GM23248 (cell line): ENCODE data around the gene MAP2. TPM values are rescaled to one million over a fixed set of nuclear protein-coding genes. Genes with fewer than 3 reads are reported as not detected.

Experiments
- DNase-seq: peaks from one replicate; pipeline ENCODE4 v3.0.0-alpha.2; 2015
- H2AFZ ChIP-seq: fragments of 200-600 bp; sonication (generic); 2 replicates; pipeline ENCODE4 v1.6.1; 2016; ENCODE audit warnings: antibody characterized with exemption
- H3F3A ChIP-seq: fragments of 200-600 bp; sonication (generic); 2 replicates; pipeline ENCODE4 v1.6.1; 2016; ENCODE audit warnings: mild to moderate bottlenecking, antibody characterized with exemption, mixed run types; ENCODE audit not compliant: insufficient read depth
- H3K27ac ChIP-seq: fragments of 200-600 bp; sonication (generic); 2 replicates; pipeline ENCODE4 v1.5.1; 2016; ENCODE audit warnings: mild to moderate bottlenecking
- H3K27me3 ChIP-seq: fragments of 200-600 bp; sonication (generic); replicated peaks from 2 replicates; pipeline ENCODE4 v1.6.1; 2016; ENCODE audit warnings: mild to moderate bottlenecking; ENCODE audit not compliant: insufficient read depth
- H3K36me3 ChIP-seq: fragments of 200-600 bp; sonication (generic); 2 replicates; pipeline ENCODE4 v1.6.1; 2016; ENCODE audit warnings: low read depth, mild to moderate bottlenecking
- H3K4me1 ChIP-seq: fragments of 200-600 bp; sonication (generic); 2 replicates; pipeline ENCODE4 v1.6.1; 2016; ENCODE audit warnings: mild to moderate bottlenecking; ENCODE audit not compliant: insufficient read depth
- H3K4me2 ChIP-seq: fragments of 200-600 bp; sonication (generic); one replicate; pipeline ENCODE4 v1.6.1; 2016; ENCODE audit warnings: mild to moderate bottlenecking; ENCODE audit not compliant: unreplicated experiment
- H3K4me3 ChIP-seq: fragments of 200-600 bp; sonication (generic); 2 replicates; pipeline ENCODE4 v1.5.1; 2016; ENCODE audit warnings: mild to moderate bottlenecking
- H3K79me2 ChIP-seq: fragments of 200-600 bp; sonication (generic); 2 replicates; pipeline ENCODE4 v1.6.1; 2016; ENCODE audit warnings: mild to moderate bottlenecking; ENCODE audit not compliant: insufficient read depth
- H3K9ac ChIP-seq: fragments of 200-600 bp; sonication (generic); 2 replicates; pipeline ENCODE4 v1.6.1; 2016; ENCODE audit warnings: mild to moderate bottlenecking
- H3K9me2 ChIP-seq: fragments of 200-600 bp; sonication (generic); 2 replicates; pipeline ENCODE4 v1.6.1; 2016; ENCODE audit warnings: mixed run types, mild to moderate bottlenecking, moderate library complexity; ENCODE audit not compliant: insufficient read depth
- H3K9me3 ChIP-seq: fragments of 200-600 bp; sonication (generic); one replicate; pipeline ENCODE4 v1.6.1; 2017; ENCODE audit warnings: low read depth
- H4K20me1 ChIP-seq: fragments of 200-600 bp; sonication (generic); 2 replicates; pipeline ENCODE4 v1.6.0; 2016; ENCODE audit not compliant: insufficient read depth
- EZH2 ChIP-seq: fragments of 200-600 bp; sonication (generic); IDR thresholded peaks from 2 replicates; pipeline ENCODE4 v1.6.1; 2018; ENCODE audit warnings: antibody characterized with exemption, mild to moderate bottlenecking; ENCODE audit not compliant: insufficient read depth, poor library complexity, severe bottlenecking
- EZH2phosphoT487 ChIP-seq: fragments of 200-600 bp; sonication (generic); IDR thresholded peaks from 2 replicates; pipeline ENCODE4 v1.6.1; 2018; ENCODE audit warnings: antibody characterized with exemption, moderate library complexity, mild to moderate bottlenecking, low read depth; ENCODE audit not compliant: insufficient read depth
- WGBS, 2 experiments: methylation state at CpG; one replicate each; pipeline ENCODE4 v1.1.6; 2015 to 2017; ENCODE audit warnings: low lambda C conversion rate in 2 of 2, low coverage in 1 of 2; ENCODE audit errors: missing lambda C conversion rate in 2 of 2; 5-methylcytosine and 5-hydroxymethylcytosine counted together
- in situ Hi-C: fragments of 300-500 bp; cut with MboI; formaldehyde crosslinking; loops from 2 replicates; pipeline ENCODE4 v1.15.0; 2020
- polyA plus RNA-seq: library from polyadenylated mRNA; unstranded; fragments of >200 nt; fragmentation: Nextera tagmentation; extraction: Ambion mirVana; gene quantifications from 2 replicates; pipeline ENCODE4 v1.2.1, GENCODE V29; 2016
- total RNA-seq: library from RNA; depleted of rRNA; stranded (reverse); fragments of >200 nt; shearing (Covaris generic); gene quantifications from 2 replicates; pipeline ENCODE4 v1.2.3, GENCODE V29; 2014

Gene MAP2
- total and polyA plus RNA-seq, 2 experiments from 2014 or later, result 1.1 to 7.6 TPM

DNA sequence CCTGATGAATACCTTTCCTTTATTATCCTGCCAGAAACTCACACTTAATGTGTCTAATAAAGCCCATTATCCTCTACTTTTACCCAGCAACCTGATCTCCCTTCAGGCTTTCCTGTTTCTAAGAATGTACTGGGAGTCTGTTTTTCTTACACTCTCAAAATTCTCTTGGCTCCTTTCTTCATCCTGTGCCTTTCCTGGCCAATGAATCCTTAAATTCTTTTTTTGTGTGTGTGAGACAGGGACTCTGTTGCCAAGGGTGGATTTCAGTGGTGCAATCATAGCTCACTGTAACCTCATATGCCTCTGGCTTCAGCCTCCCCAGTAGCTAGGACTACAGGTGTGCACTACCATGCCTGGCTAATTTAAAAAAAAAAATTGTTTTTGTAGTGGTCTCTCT is 72.7 kb downstream of the MAP2 start:
- H3K4me2 ChIP-seq, result peak overlapping the region; percentile 18
- no peaks in the 10 kb centered on the region for H3K79me2 ChIP-seq
- H3K36me3 ChIP-seq, result no peaks in the 10 kb centered on the region
- in situ Hi-C loops, result no loop called here
- peak overlapping the region; percentile 16; the same call in 1 of the 2 replicates for H3K9ac ChIP-seq
- H3K9me3 ChIP-seq, result no peaks in the 10 kb centered on the region
- H3K27me3 ChIP-seq, result no peaks in the 10 kb centered on the region
- DNase-seq, result peak; percentile 55
- H2AFZ ChIP-seq, result no peak overlapping the region
- no peak for TF ChIP-seq EZH2
- TF ChIP-seq EZH2phosphoT487, result no peak
- H4K20me1 ChIP-seq, result no peaks in the 10 kb centered on the region
- H3F3A ChIP-seq, result peaks cover 13% of the 10 kb centered on the region; the same call in 1 of the 2 replicates
- peak overlapping the region; percentile 48 for H3K27ac ChIP-seq
- H3K4me1 ChIP-seq, result peaks cover 16% of the 10 kb centered on the region
- no peaks in the 10 kb centered on the region for H3K9me2 ChIP-seq
- no peak overlapping the region for H3K4me3 ChIP-seq

- in situ Hi-C loops, result no loop called here
- no peaks in the 10 kb centered on the region for H3K9me3 ChIP-seq
- H3K36me3 ChIP-seq, result no peaks in the 10 kb centered on the region
- H3K79me2 ChIP-seq, result no peaks in the 10 kb centered on the region
- no peak overlapping the region for H2AFZ ChIP-seq
- H3K27me3 ChIP-seq, result no peaks in the 10 kb centered on the region
- H3K27ac ChIP-seq, result no peak overlapping the region
- H3F3A ChIP-seq, result peaks cover 13% of the 10 kb centered on the region; the same call in 1 of the 2 replicates
- H3K4me1 ChIP-seq, result peaks cover 16% of the 10 kb centered on the region
- H3K9ac ChIP-seq, result no peak overlapping the region
- 71 to 81% methylated on average over 1 of the region's 1 CpG for WGBS, 2 experiments
- no peak for DNase-seq
- H3K4me2 ChIP-seq, result no peak overlapping the region
- TF ChIP-seq EZH2phosphoT487, result no peak
- no peak for TF ChIP-seq EZH2
- no peaks in the 10 kb centered on the region for H4K20me1 ChIP-seq
- no peaks in the 10 kb centered on the region for H3K9me2 ChIP-seq
- no peak overlapping the region for H3K4me3 ChIP-seq
Observed at GRCh38 chr2:209498614-209499013, 74.8 kb downstream of the MAP2 start.

DNA sequence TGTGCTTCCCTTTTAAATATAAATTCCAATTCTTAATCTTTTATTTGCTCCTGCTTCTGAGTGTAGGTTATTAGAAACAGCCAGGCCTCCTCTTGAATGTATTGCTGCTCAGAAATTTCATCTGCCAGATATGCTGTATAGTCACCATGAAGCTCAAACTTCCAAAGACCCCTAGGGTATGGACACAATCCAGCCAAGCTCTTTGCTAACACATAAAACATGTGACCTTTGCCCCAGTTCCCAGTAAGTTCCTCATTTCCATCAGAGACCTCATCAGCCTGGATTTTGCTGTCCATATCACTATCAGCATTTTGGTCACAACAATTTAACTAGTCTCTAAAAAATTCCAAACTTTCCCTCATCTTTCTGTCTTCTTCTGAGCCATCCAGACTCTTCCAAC is 75.2 kb downstream of the MAP2 start:
- H3K79me2 ChIP-seq, result no peaks in the 10 kb centered on the region
- H3K9me2 ChIP-seq, result no peaks in the 10 kb centered on the region
- peaks cover 13% of the 10 kb centered on the region; the same call in 1 of the 2 replicates for H3F3A ChIP-seq
- no peaks in the 10 kb centered on the region for H4K20me1 ChIP-seq
- no peak for TF ChIP-seq EZH2phosphoT487
- no peak for TF ChIP-seq EZH2
- H3K4me3 ChIP-seq, result no peak overlapping the region
- no peaks in the 10 kb centered on the region for H3K9me3 ChIP-seq
- H3K27ac ChIP-seq, result no peak overlapping the region
- no peak for DNase-seq
- H3K36me3 ChIP-seq, result no peaks in the 10 kb centered on the region
- H3K9ac ChIP-seq, result no peak overlapping the region
- H2AFZ ChIP-seq, result no peak overlapping the region
- in situ Hi-C loops, result no loop called here
- H3K4me1 ChIP-seq, result peaks cover 16% of the 10 kb centered on the region
- H3K27me3 ChIP-seq, result no peaks in the 10 kb centered on the region
- H3K4me2 ChIP-seq, result no peak overlapping the region

DNA sequence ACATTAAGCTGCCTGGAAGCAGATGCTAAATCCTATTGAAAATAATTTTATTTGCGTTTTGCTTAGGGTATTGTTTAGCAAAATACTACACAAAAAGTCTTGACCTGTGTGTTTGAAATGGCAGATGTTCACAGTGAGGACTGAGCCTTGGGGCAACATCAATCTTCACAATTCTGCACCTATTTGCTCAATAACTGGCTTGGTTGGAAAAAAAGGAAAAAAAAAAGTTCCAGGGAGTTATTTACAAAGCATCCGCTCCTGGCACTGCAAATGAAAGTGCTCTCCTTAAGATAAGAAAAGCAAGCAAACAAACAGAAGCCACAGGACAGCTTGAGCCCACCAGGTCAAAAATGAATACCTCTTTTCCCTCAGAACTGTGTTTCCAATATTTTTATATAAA is 77.7 kb downstream of the MAP2 start:
- no peak overlapping the region for H2AFZ ChIP-seq
- no peaks in the 10 kb centered on the region for H3K9me3 ChIP-seq
- H4K20me1 ChIP-seq, result no peaks in the 10 kb centered on the region
- no peaks in the 10 kb centered on the region for H3K36me3 ChIP-seq
- no peak for TF ChIP-seq EZH2
- TF ChIP-seq EZH2phosphoT487, result no peak
- H3K4me2 ChIP-seq, result no peak overlapping the region
- no peak for DNase-seq
- peaks cover 1% of the 10 kb centered on the region for H3F3A ChIP-seq
- H3K4me3 ChIP-seq, result no peak overlapping the region
- WGBS, 2 experiments, result 75 to 86% methylated on average over 2 of the region's 2 CpGs
- H3K9me2 ChIP-seq, result no peaks in the 10 kb centered on the region
- no peaks in the 10 kb centered on the region for H3K79me2 ChIP-seq
- H3K27me3 ChIP-seq, result no peaks in the 10 kb centered on the region
- H3K9ac ChIP-seq, result no peak overlapping the region
- no peak overlapping the region for H3K27ac ChIP-seq
- peaks cover 4% of the 10 kb centered on the region for H3K4me1 ChIP-seq
- in situ Hi-C loops, result no loop called here

DNA sequence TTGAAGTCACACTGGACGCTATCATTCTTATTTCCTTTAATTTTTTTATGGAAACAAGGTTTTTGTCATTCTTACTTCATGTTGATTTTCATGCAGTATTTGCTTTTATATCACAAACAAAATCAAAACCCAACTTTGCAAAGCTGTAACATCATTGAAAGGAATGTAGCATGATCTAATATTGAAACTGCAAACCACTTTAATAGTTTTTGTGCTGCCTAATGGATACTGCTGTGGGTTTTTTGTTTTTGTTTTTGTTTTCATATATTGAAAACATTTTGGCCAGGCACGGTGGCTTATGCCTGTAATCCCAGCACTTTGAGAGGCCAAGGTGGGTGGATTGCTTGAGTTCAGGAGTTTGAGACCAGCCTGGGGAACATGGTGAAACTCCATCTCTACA is 81.6 kb downstream of the MAP2 start:
- no peak for TF ChIP-seq EZH2
- TF ChIP-seq EZH2phosphoT487, result no peak
- no peaks in the 10 kb centered on the region for H3K9me3 ChIP-seq

More for the DNA sequence above, 81.6 kb downstream of the MAP2 start:
- no peaks in the 10 kb centered on the region for H3K27me3 ChIP-seq
- H3F3A ChIP-seq, result no peaks in the 10 kb centered on the region; the same call in 1 of the 2 replicates
- in situ Hi-C loops, result no loop called here
- H2AFZ ChIP-seq, result no peak overlapping the region
- H3K27ac ChIP-seq, result no peak overlapping the region
- no peak overlapping the region for H3K4me2 ChIP-seq
- no peaks in the 10 kb centered on the region for H4K20me1 ChIP-seq
- H3K4me1 ChIP-seq, result peaks cover 9% of the 10 kb centered on the region
- H3K79me2 ChIP-seq, result no peaks in the 10 kb centered on the region
- H3K9ac ChIP-seq, result no peak overlapping the region
- H3K9me2 ChIP-seq, result no peaks in the 10 kb centered on the region
- no peak overlapping the region for H3K4me3 ChIP-seq
- H3K36me3 ChIP-seq, result no peaks in the 10 kb centered on the region
- DNase-seq, result no peak
- WGBS, 2 experiments, result 42 to 46% methylated on average over 2 of the region's 2 CpGs
